Natural killer cell treated with Interleukin-12 subunit alpha and Interleukin-12 subunit beta and Interleukin-15 and Interleukin-18, amount 100 ng/mL, for 72 hours (primary cell): Measurements from ENCODE around the gene RFTN1. TPM values are rescaled to one million over a fixed set of nuclear protein-coding genes. Genes with fewer than 3 reads are reported as not detected.

Source experiments
- ATAC-seq, 2 donors: fragments of 150-1000 bp; cut with Tn5 transposase in 1 of 2; sonication (Bioruptor Pico), chemical (Tn5 transposase) in 1 of 2; 2 replicates each; pipeline ENCODE4 v1.10.0; 2021
- DNase-seq: peaks from one replicate; pipeline ENCODE4 v3.0.0; 2022; ENCODE audit warnings: low spot score
- H3K27ac Mint-ChIP-seq, 2 donors: 1 replicate in 1 of 2; 2 replicates in 1 of 2; pipeline ENCODE4 v1.8.0; 2022; ENCODE audit warnings: mixed read lengths in 2 of 2, mild to moderate bottlenecking in 1 of 2, moderate library complexity in 1 of 2
- H3K27me3 Mint-ChIP-seq, 2 donors: 1 replicate in 1 of 2; 2 replicates in 1 of 2; pipeline ENCODE4 v1.8.0; 2022; ENCODE audit warnings: mixed read lengths in 2 of 2
- H3K36me3 Mint-ChIP-seq: one replicate; pipeline ENCODE4 v1.8.0; 2022; ENCODE audit warnings: mixed read lengths
- H3K4me1 Mint-ChIP-seq, 2 donors: 1 replicate in 1 of 2; 2 replicates in 1 of 2; pipeline ENCODE4 v1.8.0; 2022; ENCODE audit warnings: low read depth in 2 of 2, mixed read lengths in 2 of 2, mild to moderate bottlenecking in 1 of 2
- H3K4me3 Mint-ChIP-seq: one replicate; pipeline ENCODE4 v1.8.0; 2022; ENCODE audit warnings: mixed read lengths
- H3K9me3 Mint-ChIP-seq: 2 replicates; pipeline ENCODE4 v1.8.0; 2022; ENCODE audit warnings: mixed read lengths
- total RNA-seq, 2 donors: library from RNA; stranded (reverse); gene quantifications; one replicate each; pipeline ENCODE4 v1.2.3, GENCODE V29; 2022

Gene RFTN1
- total RNA-seq, 2 donors from 2014 or later: 194 to 201 TPM

- peaks cover 53 to 63% of the 10 kb centered on the region in 2 donors for H3K4me1 Mint-ChIP-seq
- H3K4me3 Mint-ChIP-seq: no peak overlapping the region
- H3K27ac Mint-ChIP-seq: peak overlapping the region; percentile 47 to 63
- no peaks in the 10 kb centered on the region for H3K9me3 Mint-ChIP-seq
- no peak for ATAC-seq
- peaks cover 35% of the 10 kb centered on the region for H3K36me3 Mint-ChIP-seq
- no peaks in the 10 kb centered on the region for H3K27me3 Mint-ChIP-seq
- DNase-seq: no peak
Measured at GRCh38 chr3:16370872-16371740, 142.4 kb downstream of the RFTN1 start.

GRCh38 chr3:16370503-16370871, 143.0 kb downstream of the RFTN1 start:
- H3K27ac Mint-ChIP-seq: peak overlapping the region; percentile 47 to 68
- H3K27me3 Mint-ChIP-seq: no peaks in the 10 kb centered on the region
- ATAC-seq: no peak
- peaks cover 54 to 63% of the 10 kb centered on the region in 2 donors for H3K4me1 Mint-ChIP-seq
- no peaks in the 10 kb centered on the region for H3K9me3 Mint-ChIP-seq
- H3K4me3 Mint-ChIP-seq: no peak overlapping the region
- DNase-seq: no peak
- H3K36me3 Mint-ChIP-seq: peaks cover 36% of the 10 kb centered on the region

GRCh38 chr3:16369885-16370284, 143.6 kb downstream of the RFTN1 start:
- H3K36me3 Mint-ChIP-seq: peaks cover 32% of the 10 kb centered on the region
- no peaks in the 10 kb centered on the region for H3K27me3 Mint-ChIP-seq
- ATAC-seq (no peak), DNase-seq (no peak)
- H3K4me3 Mint-ChIP-seq: no peak overlapping the region
- peak overlapping the region in 1 of 2 donors; percentile 68 for H3K27ac Mint-ChIP-seq
- H3K4me1 Mint-ChIP-seq: peaks cover 53 to 62% of the 10 kb centered on the region in 2 donors
- no peaks in the 10 kb centered on the region for H3K9me3 Mint-ChIP-seq

GRCh38 chr3:16369276-16369675, 144.2 kb downstream of the RFTN1 start:
- Mint-ChIP-seq H3K27me3 (no peaks in the 10 kb centered on the region), H3K4me3 (no peak overlapping the region), H3K36me3 (peaks cover 32% of the 10 kb centered on the region), H3K27ac (peak overlapping the region in 1 of 2 donors; percentile 68), H3K9me3 (no peaks in the 10 kb centered on the region), H3K4me1 (peaks cover 55 to 62% of the 10 kb centered on the region in 2 donors)
- ATAC-seq (no peak), DNase-seq (no peak)

GRCh38 chr3:16366581-16366980, 146.9 kb downstream of the RFTN1 start:
- Mint-ChIP-seq H3K4me1 (peaks cover 44 to 51% of the 10 kb centered on the region in 2 donors), H3K4me3 (no peak overlapping the region), H3K27ac (peak overlapping the region in 1 of 2 donors; percentile 4)

GRCh38 chr3:16365491-16366128, 147.9 kb downstream of the RFTN1 start:
- Mint-ChIP-seq H3K36me3 (peaks cover 43% of the 10 kb centered on the region), H3K27me3 (no peaks in the 10 kb centered on the region), H3K4me3 (no peak overlapping the region), H3K4me1 (peaks cover 48 to 53% of the 10 kb centered on the region in 2 donors), H3K27ac (peak overlapping the region; percentile 15 to 26), H3K9me3 (no peaks in the 10 kb centered on the region)
- ATAC-seq (no peak), DNase-seq (no peak)

More at GRCh38 chr3:16366581-16366980, 146.9 kb downstream of the RFTN1 start:
- Mint-ChIP-seq H3K9me3 (no peaks in the 10 kb centered on the region), H3K27me3 (no peaks in the 10 kb centered on the region), H3K36me3 (peaks cover 37% of the 10 kb centered on the region)
- ATAC-seq (no peak), DNase-seq (no peak)

- Mint-ChIP-seq H3K27ac (no peak overlapping the region), H3K36me3 (peaks cover 38% of the 10 kb centered on the region), H3K4me1 (peaks cover 43 to 47% of the 10 kb centered on the region in 2 donors), H3K9me3 (no peaks in the 10 kb centered on the region), H3K27me3 (no peaks in the 10 kb centered on the region), H3K4me3 (no peak overlapping the region)
- no peak for DNase-seq
- ATAC-seq: no peak
Measured at GRCh38 chr3:16364963-16365362, 148.5 kb downstream of the RFTN1 start.

- Mint-ChIP-seq H3K9me3 (no peaks in the 10 kb centered on the region), H3K36me3 (peaks cover 32% of the 10 kb centered on the region), H3K4me3 (peak overlapping the region; percentile 22), H3K4me1 (peaks cover 41 to 46% of the 10 kb centered on the region in 2 donors), H3K27ac (peak overlapping the region in 1 of 2 donors; percentile 55), H3K27me3 (no peaks in the 10 kb centered on the region)
- DNase-seq: no peak
- ATAC-seq: peak; percentile 74 to 76
Measured at GRCh38 chr3:16364323-16364722, 149.2 kb downstream of the RFTN1 start.

- Mint-ChIP-seq H3K27ac (peak overlapping the region in 1 of 2 donors; percentile 55), H3K9me3 (no peaks in the 10 kb centered on the region), H3K4me3 (no peak overlapping the region), H3K36me3 (peaks cover 28% of the 10 kb centered on the region), H3K4me1 (peaks cover 43 to 50% of the 10 kb centered on the region in 2 donors), H3K27me3 (no peaks in the 10 kb centered on the region)
- DNase-seq (no peak), ATAC-seq (no peak)
Measured at GRCh38 chr3:16363636-16364035, 149.9 kb downstream of the RFTN1 start.

GRCh38 chr3:16362770-16363169, 150.7 kb downstream of the RFTN1 start:
- Mint-ChIP-seq H3K4me3 (no peak overlapping the region), H3K36me3 (peaks cover 28% of the 10 kb centered on the region), H3K27me3 (no peaks in the 10 kb centered on the region), H3K4me1 (peaks cover 43 to 52% of the 10 kb centered on the region in 2 donors), H3K27ac (no peak overlapping the region), H3K9me3 (no peaks in the 10 kb centered on the region)
- ATAC-seq: no peak
- no peak for DNase-seq

GRCh38 chr3:16361087-16361486, 152.4 kb downstream of the RFTN1 start:
- ATAC-seq (no peak), DNase-seq (no peak)
- Mint-ChIP-seq H3K27ac (peak overlapping the region in 1 of 2 donors; percentile 27), H3K4me3 (no peak overlapping the region), H3K4me1 (peaks cover 39 to 54% of the 10 kb centered on the region in 2 donors), H3K9me3 (no peaks in the 10 kb centered on the region), H3K27me3 (no peaks in the 10 kb centered on the region), H3K36me3 (peaks cover 21% of the 10 kb centered on the region)

- DNase-seq (no peak), ATAC-seq (no peak)
- Mint-ChIP-seq H3K4me3 (no peak overlapping the region), H3K27me3 (no peaks in the 10 kb centered on the region), H3K36me3 (peaks cover 20% of the 10 kb centered on the region), H3K27ac (peak overlapping the region; percentile 23 to 79), H3K9me3 (no peaks in the 10 kb centered on the region), H3K4me1 (peaks cover 30 to 47% of the 10 kb centered on the region in 2 donors)
Measured at GRCh38 chr3:16359331-16359730, 154.2 kb downstream of the RFTN1 start.

- H3K27ac Mint-ChIP-seq: peak overlapping the region in 1 of 2 donors; percentile 23
- H3K36me3 Mint-ChIP-seq: peaks cover 15% of the 10 kb centered on the region
- no peak for DNase-seq
- no peak for ATAC-seq
- no peak overlapping the region for H3K4me3 Mint-ChIP-seq
- peaks cover 24 to 39% of the 10 kb centered on the region in 2 donors for H3K4me1 Mint-ChIP-seq
- no peaks in the 10 kb centered on the region for H3K27me3 Mint-ChIP-seq
- no peaks in the 10 kb centered on the region for H3K9me3 Mint-ChIP-seq
Measured at GRCh38 chr3:16358336-16358735, 155.2 kb downstream of the RFTN1 start.
